Epithelial cell of proximal tubule (primary cell): ENCODE measurements around the gene FER. TPM values are rescaled to one million over a fixed set of nuclear protein-coding genes. Genes with fewer than 3 reads are reported as not detected.
"Not testable (repeated sequence)": the region's sequence is repeated elsewhere in the genome, so short reads cannot be mapped to it uniquely, and the experiment has no call there.

Experiments
- DNase-seq: peaks from one replicate; pipeline ENCODE4 v3.0.0-alpha.2; 2011; ENCODE audit warnings: low read depth
- H3K4me3 ChIP-seq: 2 replicates; pipeline ENCODE4 v1.5.1; 2011; ENCODE audit warnings: low read depth, mild to moderate bottlenecking, low read length
- CTCF ChIP-seq: conservative IDR thresholded peaks from 2 replicates; pipeline ENCODE4 v1.5.1; 2012; ENCODE audit warnings: low read depth, mild to moderate bottlenecking, low read length
- total RNA-seq: library from RNA; depleted of rRNA; stranded (reverse); fragments of >200 nt; gene quantifications from 2 replicates; pipeline ENCODE4 v1.2.3, GENCODE V29; 2015

FER gene
- 10.1 and 10.9 TPM in 2 replicates for total RNA-seq

- no peak for TF ChIP-seq CTCF
- peak; percentile 74 for DNase-seq
- H3K4me3 ChIP-seq, result peak within 1 kb of the TSS; percentile 79
Observed at GRCh38 chr5:108747774-108748400, at the start of gene FER. FER (plus strand) TSS chr5:108747897; CDS start chr5:108798183, 50,286 bp downstream.

- DNase-seq, H3K4me3 ChIP-seq: not testable (repeated sequence)
Observed at GRCh38 chr5:108700388-108700787, 47.3 kb upstream of the FER start.

- no peak for DNase-seq
- no peak for TF ChIP-seq CTCF
Observed at GRCh38 chr5:108700930-108701329, 46.8 kb upstream of the FER start.

GRCh38 chr5:108702546-108702945, 45.2 kb upstream of the FER start:
- no peak for TF ChIP-seq CTCF
- no peak for DNase-seq
- no peak overlapping the region for H3K4me3 ChIP-seq

More at GRCh38 chr5:108700930-108701329, 46.8 kb upstream of the FER start:
- H3K4me3 ChIP-seq, result no peak overlapping the region

GRCh38 chr5:108703313-108703712, 44.4 kb upstream of the FER start:
- H3K4me3 ChIP-seq, result no peak overlapping the region
- TF ChIP-seq CTCF, result no peak
- no peak for DNase-seq

- H3K4me3 ChIP-seq, result no peak overlapping the region
- no peak for TF ChIP-seq CTCF
- no peak for DNase-seq
Observed at GRCh38 chr5:108707141-108707540, 40.6 kb upstream of the FER start.

GRCh38 chr5:108711898-108712297, 35.8 kb upstream of the FER start:
- no peak for DNase-seq
- TF ChIP-seq CTCF, result no peak
- no peak overlapping the region for H3K4me3 ChIP-seq
